ENCODE data around the gene IKBKG. TPM values are rescaled to one million over a fixed set of nuclear protein-coding genes. Genes with fewer than 3 reads are reported as not detected.
"Not testable (repeated sequence)": the region's sequence is repeated elsewhere in the genome, so short reads cannot be mapped to it uniquely, and the experiment has no call there.

The IKBKG gene
- total and polyA plus RNA-seq, 2 of the 4 experiments (the other 2 are of a cell fraction), result 16.5 to 38.2 TPM

DNA sequence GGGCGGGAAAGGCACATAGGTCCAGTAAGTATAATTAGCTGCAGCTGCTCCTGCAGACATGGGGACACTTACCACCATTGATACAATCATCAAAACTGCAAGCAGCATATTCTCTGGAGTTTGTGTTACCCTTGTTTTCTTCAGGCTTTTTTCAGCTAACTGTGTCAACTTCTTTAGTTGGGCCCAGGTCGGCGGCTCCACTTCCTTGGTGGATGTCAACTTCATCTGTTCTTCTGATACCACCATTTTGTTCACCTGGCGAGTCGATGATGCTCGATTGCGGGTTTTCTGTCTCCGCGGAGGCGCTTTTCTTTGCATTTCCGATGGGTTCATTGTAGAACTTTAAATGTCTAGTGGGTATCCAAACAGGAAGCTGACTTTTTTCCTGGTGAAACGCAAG, 63.7 kb downstream of the IKBKG start:
- WGBS, 2 experiments (ENCODE audit: extremely low coverage in 2 of 2, insufficient read length in 1 of 2), result 93% methylated on average over 2 of the region's 12 CpGs; no CpG with 5 or more reads in 1 of the 2 experiments
- H4K8ac ChIP-seq (ENCODE audit: low read depth in 2 of 2, low read length in 2 of 2); H3K23ac ChIP-seq (ENCODE audit: low read depth, low read length); H2BK5ac ChIP-seq (ENCODE audit: low read depth, low read length, poor library complexity, severe bottlenecking); POLR2A ChIA-PET (ENCODE audit: unreplicated experiment); H3K18ac ChIP-seq (ENCODE audit: low read depth, low read length); H4K91ac ChIP-seq (ENCODE audit: insufficient read depth, low read depth, low read length); H2BK20ac ChIP-seq (ENCODE audit: low read depth, low read length); H2BK15ac ChIP-seq (ENCODE audit: low read depth, low read length); H3K36me3 ChIP-seq (ENCODE audit: control insufficient read depth, insufficient read depth, low read length); H3K4me3 ChIP-seq (ENCODE audit: insufficient read depth, low read depth, low read length); H4K20me1 ChIP-seq (ENCODE audit: insufficient read depth, low read length); H3K4ac ChIP-seq (ENCODE audit: low read depth, low read length); intact Hi-C loops (cut with micrococcal nuclease); H3K9me3 ChIP-seq (ENCODE audit: control insufficient read depth, insufficient read depth, low read length); in situ Hi-C loops (cut with MboI; ENCODE audit: low sequenced_read_pairs); H2AFZ ChIP-seq (replicated peaks; ENCODE audit: low read length, poor library complexity); H3K4me1 ChIP-seq (ENCODE audit: control insufficient read depth, insufficient read depth, low read length); H3K56ac ChIP-seq (ENCODE audit: extremely low read depth, insufficient read depth, low read length); H2AK9ac ChIP-seq (replicated peaks; ENCODE audit: low read depth, low read length, poor library complexity); H4K5ac ChIP-seq (ENCODE audit: low read depth, low read length); H3K9me1 ChIP-seq (ENCODE audit: insufficient read depth, low read length); H3K27ac ChIP-seq (ENCODE audit: insufficient read depth, low read length); H2AK5ac ChIP-seq (ENCODE audit: low read depth, low read length); ATAC-seq (ENCODE audit: low read depth); H3K27me3 ChIP-seq (ENCODE audit: control insufficient read depth, insufficient read depth, low read length); H3K79me1 ChIP-seq (ENCODE audit: low read depth in 1 of 2, low read length in 2 of 2); H3K14ac ChIP-seq (replicated peaks; ENCODE audit: low read depth, low read length); CTCF ChIA-PET; DNase-seq; dilution Hi-C loops (cut with HindIII; ENCODE audit: low sequenced_read_pairs, unreplicated experiment); H3K9ac ChIP-seq (ENCODE audit: low read depth, low read length); BruUV-seq (replicated peaks); H3K4me2 ChIP-seq (ENCODE audit: low read depth, low read length); H2BK120ac ChIP-seq (ENCODE audit: low read depth, low read length): not testable (repeated sequence)

DNA sequence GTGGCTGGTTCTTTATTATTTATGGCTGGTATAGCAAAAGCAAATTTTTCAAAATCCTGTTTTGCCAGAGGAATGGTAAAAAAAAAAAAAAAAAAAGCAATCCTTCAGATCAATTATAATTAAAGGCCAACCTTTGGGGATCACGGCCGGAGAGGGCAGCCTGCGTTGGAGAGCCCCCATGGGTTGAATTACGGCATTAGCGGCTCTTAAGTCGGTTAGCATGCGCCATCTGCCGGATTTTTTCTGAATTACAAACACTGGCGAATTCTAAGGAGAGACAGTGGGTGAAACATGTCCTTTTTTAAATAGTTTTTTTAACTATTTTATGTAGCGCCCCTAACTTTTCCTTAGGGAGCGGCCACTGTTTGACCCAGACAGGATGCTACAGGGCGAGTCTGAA, 66.2 kb downstream of the IKBKG start:
- H3K36me3 ChIP-seq (ENCODE audit: control insufficient read depth, insufficient read depth, low read length); intact Hi-C loops (cut with micrococcal nuclease); H4K91ac ChIP-seq (ENCODE audit: insufficient read depth, low read depth, low read length); dilution Hi-C loops (cut with HindIII; ENCODE audit: low sequenced_read_pairs, unreplicated experiment); H2BK20ac ChIP-seq (ENCODE audit: low read depth, low read length); H2BK5ac ChIP-seq (ENCODE audit: low read depth, low read length, poor library complexity, severe bottlenecking); H4K5ac ChIP-seq (ENCODE audit: low read depth, low read length); H2AK9ac ChIP-seq (replicated peaks; ENCODE audit: low read depth, low read length, poor library complexity); H2AFZ ChIP-seq (replicated peaks; ENCODE audit: low read length, poor library complexity); H3K56ac ChIP-seq (ENCODE audit: extremely low read depth, insufficient read depth, low read length); H4K20me1 ChIP-seq (ENCODE audit: insufficient read depth, low read length); in situ Hi-C loops (cut with MboI; ENCODE audit: low sequenced_read_pairs); H3K18ac ChIP-seq (ENCODE audit: low read depth, low read length); H3K9me1 ChIP-seq (ENCODE audit: insufficient read depth, low read length); CTCF ChIA-PET; H3K27me3 ChIP-seq (ENCODE audit: control insufficient read depth, insufficient read depth, low read length); H2AK5ac ChIP-seq (ENCODE audit: low read depth, low read length); H3K79me1 ChIP-seq (ENCODE audit: low read depth in 1 of 2, low read length in 2 of 2); BruUV-seq (replicated peaks); POLR2A ChIA-PET (ENCODE audit: unreplicated experiment); H3K23ac ChIP-seq (ENCODE audit: low read depth, low read length); H2BK120ac ChIP-seq (ENCODE audit: low read depth, low read length); H3K9ac ChIP-seq (ENCODE audit: low read depth, low read length); H4K8ac ChIP-seq (ENCODE audit: low read depth in 2 of 2, low read length in 2 of 2); H3K14ac ChIP-seq (replicated peaks; ENCODE audit: low read depth, low read length); H3K27ac ChIP-seq (ENCODE audit: insufficient read depth, low read length); H3K4me2 ChIP-seq (ENCODE audit: low read depth, low read length); H2BK15ac ChIP-seq (ENCODE audit: low read depth, low read length); H3K9me3 ChIP-seq (ENCODE audit: control insufficient read depth, insufficient read depth, low read length); DNase-seq; H3K4ac ChIP-seq (ENCODE audit: low read depth, low read length); H3K4me3 ChIP-seq (ENCODE audit: insufficient read depth, low read depth, low read length); H3K4me1 ChIP-seq (ENCODE audit: control insufficient read depth, insufficient read depth, low read length): not testable (repeated sequence)
- peak; percentile 75 for ATAC-seq (ENCODE audit: low read depth)
- WGBS, 2 experiments (ENCODE audit: extremely low coverage in 2 of 2, insufficient read length in 1 of 2), result no CpG with 5 or more reads among the region's 12 CpGs
